SU-DHL-6 (cell line): Measurements from ENCODE around the gene COL25A1.

Experiments
- H2AFZ ChIP-seq: fragments of 200-600 bp; sonication (generic); 2 replicates; pipeline ENCODE4 v1.6.1; 2014; ENCODE audit warnings: low read depth, mild to moderate bottlenecking, moderate library complexity, mixed read lengths, antibody characterized with exemption, low read length; ENCODE audit not compliant: severe bottlenecking
- H3F3A ChIP-seq: fragments of 200-600 bp; shearing (Covaris generic); 2 replicates; pipeline ENCODE4 v1.6.0; 2016; ENCODE audit warnings: antibody characterized with exemption, mild to moderate bottlenecking; ENCODE audit not compliant: insufficient read depth
- H3K27ac ChIP-seq: fragments of 200-600 bp; sonication (generic); 2 replicates; pipeline ENCODE4 v1.5.1; 2016; ENCODE audit warnings: low read depth, mild to moderate bottlenecking, low read length, moderate library complexity, mixed read lengths
- H3K27me3 ChIP-seq: fragments of 200-600 bp; sonication (generic), shearing (Covaris generic); 2 replicates; pipeline ENCODE4 v1.6.0; 2014; ENCODE audit warnings: mild to moderate bottlenecking, low read length
- H3K36me3 ChIP-seq: fragments of 200-600 bp; sonication (generic); 2 replicates; pipeline ENCODE4 v1.6.1; 2014; ENCODE audit warnings: mild to moderate bottlenecking, low read length, mixed read lengths
- H3K4me2 ChIP-seq: fragments of 300-600, 200-600 bp; shearing (Covaris generic), sonication (generic); 2 replicates; pipeline ENCODE4 v1.6.0; 2014; ENCODE audit warnings: low read length, low read depth, mild to moderate bottlenecking; ENCODE audit not compliant: poor library complexity, severe bottlenecking
- H3K4me3 ChIP-seq: fragments of 200-600 bp; sonication (generic); 2 replicates; pipeline ENCODE4 v1.5.1; 2014; ENCODE audit warnings: antibody characterized with exemption, low read length, mild to moderate bottlenecking, mixed read lengths; ENCODE audit not compliant: insufficient read depth, poor library complexity, severe bottlenecking
- H3K79me2 ChIP-seq: fragments of 200-600 bp; sonication (generic); 2 replicates; pipeline ENCODE4 v1.6.1; 2014; ENCODE audit warnings: mild to moderate bottlenecking, low read length, moderate library complexity; ENCODE audit not compliant: insufficient read depth
- H3K9ac ChIP-seq: fragments of 200-600 bp; sonication (generic); 2 replicates; pipeline ENCODE4 v1.7.0; 2014; ENCODE audit warnings: mild to moderate bottlenecking, low read length
- H3K9me2 ChIP-seq: fragments of 200-600 bp; sonication (generic); replicated peaks from 2 replicates; pipeline ENCODE4 v1.6.1; 2014; ENCODE audit warnings: low read length; ENCODE audit not compliant: insufficient read depth
- H3K9me3 ChIP-seq: fragments of 200-600 bp; sonication (generic); 2 replicates; pipeline ENCODE4 v1.6.1; 2014; ENCODE audit warnings: low read length, mixed read lengths; ENCODE audit not compliant: insufficient read depth
- H4K20me1 ChIP-seq: fragments of 200-600 bp; sonication (generic); 2 replicates; pipeline ENCODE4 v1.6.1; 2014; ENCODE audit warnings: low read depth, mild to moderate bottlenecking, antibody characterized with exemption, low read length, moderate library complexity, mixed read lengths
- EZH2phosphoT487 ChIP-seq: fragments of 200-600 bp; sonication (generic), shearing (Covaris generic); conservative IDR thresholded peaks from 2 replicates; pipeline ENCODE4 v1.6.1; 2018; ENCODE audit warnings: mild to moderate bottlenecking, antibody characterized with exemption, low read length, moderate library complexity, mixed read lengths
- TF ChIP-seq, protein P1 (sequence below): fragments of 200-600 bp; sonication (generic); IDR thresholded peaks from one replicate; pipeline ENCODE4 v1.5.1; 2017; ENCODE audit warnings: antibody characterized with exemption, mild to moderate bottlenecking, low read length, moderate library complexity; ENCODE audit not compliant: insufficient read depth, poor library complexity, severe bottlenecking

The COL25A1 gene

DNA sequence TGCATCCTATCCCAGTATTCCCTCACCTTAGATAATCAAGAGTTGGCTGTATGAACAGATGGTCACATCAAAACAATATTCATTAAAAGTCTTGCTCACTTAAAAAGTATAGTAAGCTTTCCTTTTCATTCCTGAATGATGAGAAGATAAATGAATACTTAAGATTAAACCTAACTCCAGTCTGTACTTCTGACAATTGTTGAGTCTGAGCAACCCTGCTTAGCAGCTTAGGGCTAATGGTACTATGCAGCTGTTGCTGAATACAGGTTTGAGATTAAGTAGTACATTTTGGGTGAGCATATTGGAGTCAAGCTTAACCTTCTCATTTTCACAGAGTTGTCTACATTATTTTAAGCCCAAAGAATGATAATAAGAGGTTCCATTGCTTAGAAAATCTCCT lies 417.9 kb downstream of the COL25A1 start:
- Histone ChIP-seq H3K4me2 (no peak overlapping the region), H3K79me2 (no peaks in the 10 kb centered on the region)

DNA sequence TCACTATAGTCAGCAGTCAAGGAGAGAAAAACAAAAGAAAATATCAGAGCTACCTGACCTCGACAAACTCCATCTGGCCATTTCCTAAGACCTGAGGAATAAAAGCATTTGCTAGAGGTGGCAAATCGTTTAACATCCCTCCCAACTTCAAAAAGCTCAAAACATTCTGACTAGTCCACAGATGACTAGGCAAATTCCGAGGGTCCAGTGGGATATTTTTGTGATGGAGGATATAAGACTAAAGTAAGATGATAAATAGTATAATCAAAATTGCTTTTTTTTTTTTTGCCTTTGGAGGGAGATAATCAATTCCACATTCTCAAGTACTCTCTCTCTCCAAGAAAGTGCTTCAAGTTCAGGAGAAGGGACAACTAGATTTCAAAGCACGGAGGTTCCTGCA lies 420.5 kb downstream of the COL25A1 start:
- H3K9me2 ChIP-seq, result no peaks in the 10 kb centered on the region
- no peak overlapping the region for H3K27ac ChIP-seq
- H3K79me2 ChIP-seq, result no peaks in the 10 kb centered on the region
- H3K9ac ChIP-seq, result no peak overlapping the region
- TF ChIP-seq EZH2phosphoT487, result no peak
- TF ChIP-seq, protein P1, sequence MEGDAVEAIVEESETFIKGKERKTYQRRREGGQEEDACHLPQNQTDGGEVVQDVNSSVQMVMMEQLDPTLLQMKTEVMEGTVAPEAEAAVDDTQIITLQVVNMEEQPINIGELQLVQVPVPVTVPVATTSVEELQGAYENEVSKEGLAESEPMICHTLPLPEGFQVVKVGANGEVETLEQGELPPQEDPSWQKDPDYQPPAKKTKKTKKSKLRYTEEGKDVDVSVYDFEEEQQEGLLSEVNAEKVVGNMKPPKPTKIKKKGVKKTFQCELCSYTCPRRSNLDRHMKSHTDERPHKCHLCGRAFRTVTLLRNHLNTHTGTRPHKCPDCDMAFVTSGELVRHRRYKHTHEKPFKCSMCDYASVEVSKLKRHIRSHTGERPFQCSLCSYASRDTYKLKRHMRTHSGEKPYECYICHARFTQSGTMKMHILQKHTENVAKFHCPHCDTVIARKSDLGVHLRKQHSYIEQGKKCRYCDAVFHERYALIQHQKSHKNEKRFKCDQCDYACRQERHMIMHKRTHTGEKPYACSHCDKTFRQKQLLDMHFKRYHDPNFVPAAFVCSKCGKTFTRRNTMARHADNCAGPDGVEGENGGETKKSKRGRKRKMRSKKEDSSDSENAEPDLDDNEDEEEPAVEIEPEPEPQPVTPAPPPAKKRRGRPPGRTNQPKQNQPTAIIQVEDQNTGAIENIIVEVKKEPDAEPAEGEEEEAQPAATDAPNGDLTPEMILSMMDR, result no peak
- no peaks in the 10 kb centered on the region for H3K36me3 ChIP-seq
- no peak overlapping the region for H3K4me2 ChIP-seq
- H3K9me3 ChIP-seq, result no peaks in the 10 kb centered on the region
- no peaks in the 10 kb centered on the region for H4K20me1 ChIP-seq
- H3K4me3 ChIP-seq, result no peak overlapping the region
- no peak overlapping the region for H2AFZ ChIP-seq
- H3K27me3 ChIP-seq, result no peaks in the 10 kb centered on the region
- H3F3A ChIP-seq, result no peaks in the 10 kb centered on the region

More for the DNA sequence above, 417.9 kb downstream of the COL25A1 start:
- Histone ChIP-seq H3K36me3 (no peaks in the 10 kb centered on the region), H3K9me3 (no peaks in the 10 kb centered on the region), H3K9ac (no peak overlapping the region), H4K20me1 (no peaks in the 10 kb centered on the region), H3K4me3 (no peak overlapping the region), H3K27ac (no peak overlapping the region), H2AFZ (no peak overlapping the region), H3F3A (no peaks in the 10 kb centered on the region), H3K9me2 (no peaks in the 10 kb centered on the region), H3K27me3 (no peaks in the 10 kb centered on the region)
- TF ChIP-seq, protein P1, result no peak
- TF ChIP-seq EZH2phosphoT487, result no peak

DNA sequence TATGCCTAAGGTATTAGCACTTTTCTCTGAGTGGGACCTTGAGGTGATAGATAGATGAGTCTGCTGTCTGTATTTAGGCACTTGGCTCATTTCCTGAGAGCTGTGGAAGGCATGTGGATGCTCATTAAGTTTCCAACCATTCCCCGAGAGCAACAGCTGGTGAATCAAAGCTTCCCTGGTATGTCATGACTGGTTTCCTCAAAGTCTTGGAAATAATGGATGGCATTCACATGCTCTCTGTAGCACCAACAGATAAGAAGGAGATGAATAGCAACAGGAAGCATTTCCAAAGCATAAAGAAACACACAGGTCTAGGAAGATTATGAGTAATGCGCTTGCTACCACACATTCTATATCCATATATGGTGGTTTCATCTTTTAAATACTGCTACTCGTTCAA lies 421.3 kb downstream of the COL25A1 start:
- Histone ChIP-seq H3F3A (no peaks in the 10 kb centered on the region), H3K27ac (no peak overlapping the region), H3K9me2 (no peaks in the 10 kb centered on the region), H2AFZ (no peak overlapping the region), H4K20me1 (no peaks in the 10 kb centered on the region), H3K9ac (no peak overlapping the region), H3K36me3 (no peaks in the 10 kb centered on the region), H3K27me3 (no peaks in the 10 kb centered on the region), H3K9me3 (no peaks in the 10 kb centered on the region), H3K4me2 (no peak overlapping the region), H3K79me2 (no peaks in the 10 kb centered on the region), H3K4me3 (no peak overlapping the region)
- TF ChIP-seq, protein P1, result no peak
- no peak for TF ChIP-seq EZH2phosphoT487
